HEK293 (cell line): Measurements from ENCODE around the gene STPG2.

Source experiments
- ATF2 ChIP-seq: fragments of 450-650 bp; formaldehyde crosslinking; IDR thresholded peaks from 2 replicates; pipeline ENCODE4 v1.5.1; 2016; ENCODE audit warnings: missing biosample characterization, missing genetic modification characterization, low read depth
- CTCF ChIP-seq: fragments of 450-650 bp; formaldehyde crosslinking; IDR thresholded peaks from 2 replicates; pipeline ENCODE4 v1.5.1; 2016; ENCODE audit warnings: missing biosample characterization, missing genetic modification characterization
- PBX3 ChIP-seq: sonication (generic); formaldehyde crosslinking; IDR thresholded peaks from 2 replicates; pipeline ENCODE4 v1.8.1; 2022; ENCODE audit warnings: mild to moderate bottlenecking, moderate library complexity, missing genetic modification reagents
- REST ChIP-seq: fragments of 450-650 bp; formaldehyde crosslinking; IDR thresholded peaks from 2 replicates; pipeline ENCODE4 v1.5.1; 2016; ENCODE audit warnings: missing biosample characterization, missing genetic modification characterization
- ZBTB17 ChIP-seq: fragments of 450-650 bp; formaldehyde crosslinking; IDR thresholded peaks from 2 replicates; pipeline ENCODE4 v1.5.1; 2016; ENCODE audit warnings: missing biosample characterization, missing genetic modification characterization

GRCh38 chr4:98102660-98103059, 40.6 kb downstream of the STPG2 start:
- TF ChIP-seq REST (tag by site-specific recombination) (no peak), CTCF (tag by site-specific recombination) (no peak), ATF2 (no peak), ZBTB17 (tag by site-specific recombination) (no peak), PBX3 (CRISPR knock-in tag) (no peak)
